ENCODE results near the gene VSIR. TPM values are rescaled to one million over a fixed set of nuclear protein-coding genes. Genes with fewer than 3 reads are reported as not detected.

Gene VSIR
- total RNA-seq, 2 experiments from 2014 or later = 78.2 to 104 TPM

GRCh38 chr10:71815515-71816130 lies 42.3 kb upstream of the VSIR start:
- ATAC-seq = no peak
- POLR2A ChIA-PET = interaction anchor here (0.6 kb wide), 1 partner anchor 11 kb away, joined by 11 read pairs; no protein-coding TSS in a partner anchor
- no peak overlapping the region for H3K4me3 Mint-ChIP-seq
- H3K27ac Mint-ChIP-seq = no peak overlapping the region
- H3K36me3 Mint-ChIP-seq (ENCODE audit: low read depth) = peaks cover 18% of the 10 kb centered on the region
- CTCF ChIA-PET = interaction anchor here (0.6 to 2.4 kb wide), 6 partner anchors 11 to 351 kb away, joined by 3 to 7 read pairs (median 5); no protein-coding TSS in a partner anchor
- intact Hi-C loops (cut with DNase I, micrococcal nuclease) = loop anchor here in 1 of 2 experiments (5.0 kb wide), 1 partner anchor 498 kb away; the partner anchor contains the start of gene SLC29A3
- peaks cover 2% of the 10 kb centered on the region for H3K4me1 Mint-ChIP-seq
- no peaks in the 10 kb centered on the region for H3K27me3 Mint-ChIP-seq
- no peak for DNase-seq
- H3K9me3 Mint-ChIP-seq (ENCODE audit: low read depth) = no peaks in the 10 kb centered on the region

GRCh38 chr10:71814922-71815411 lies 41.6 kb upstream of the VSIR start:
- Mint-ChIP-seq H3K9me3 (ENCODE audit: low read depth) (no peaks in the 10 kb centered on the region), H3K27me3 (no peaks in the 10 kb centered on the region), H3K36me3 (ENCODE audit: low read depth) (peaks cover 14% of the 10 kb centered on the region), H3K27ac (no peak overlapping the region), H3K4me1 (peaks cover 2% of the 10 kb centered on the region), H3K4me3 (no peak overlapping the region)
- intact Hi-C loops (cut with DNase I, micrococcal nuclease) = loop anchor here (5.0 kb wide), 5 partner anchors 103 to 498 kb away; partner anchors contain the start of genes CDH23 (in 1 of the 2) and SLC29A3 (in 1 of the 2)
- ChIA-PET POLR2A (interaction anchor here (0.6 kb wide), 1 partner anchor 12 kb away, joined by 11 read pairs; no protein-coding TSS in a partner anchor), CTCF (interaction anchor here (0.6 to 2.4 kb wide), 5 partner anchors 20 to 350 kb away, joined by 3 to 7 read pairs (median 5); no protein-coding TSS in a partner anchor)
- DNase-seq (no peak), ATAC-seq (no peak)

- Mint-ChIP-seq H3K4me1 (peaks cover 2% of the 10 kb centered on the region), H3K9me3 (ENCODE audit: low read depth) (no peaks in the 10 kb centered on the region), H3K36me3 (ENCODE audit: low read depth) (peaks cover 3% of the 10 kb centered on the region), H3K4me3 (no peak overlapping the region), H3K27ac (no peak overlapping the region), H3K27me3 (no peaks in the 10 kb centered on the region)
- ATAC-seq (no peak), DNase-seq (no peak)
- POLR2A ChIA-PET = no interaction called here
- CTCF ChIA-PET = interaction anchor here (0.6 to 2.6 kb wide), 12 partner anchors 10 to 204 kb away, joined by 3 to 9 read pairs (median 3); no protein-coding TSS in a partner anchor
- intact Hi-C loops (cut with DNase I, micrococcal nuclease) = loop anchor here (1.0 to 5.0 kb wide), 11 partner anchors 101 to 499 kb away; partner anchors contain the start of genes CDH23 (in 2 of the 2) and SLC29A3 (in 1 of the 2)
These were observed 39.7 kb upstream of the VSIR start for GRCh38 chr10:71812913-71813590.

GRCh38 chr10:71812016-71812912 lies 38.9 kb upstream of the VSIR start:
- H3K4me1 Mint-ChIP-seq = peaks cover 2% of the 10 kb centered on the region
- intact Hi-C loops (cut with DNase I, micrococcal nuclease) = loop anchor here (1.0 to 5.0 kb wide), 11 partner anchors 100 to 498 kb away; partner anchors contain the start of genes CDH23 (in 2 of the 2) and SLC29A3 (in 1 of the 2)
- no peaks in the 10 kb centered on the region for H3K9me3 Mint-ChIP-seq (ENCODE audit: low read depth)
- CTCF ChIA-PET = interaction anchor here (0.6 to 2.6 kb wide), 15 partner anchors 10 to 417 kb away, joined by 3 to 9 read pairs (median 3); no protein-coding TSS in a partner anchor
- H3K27ac Mint-ChIP-seq = no peak overlapping the region
- DNase-seq (peak; percentile 88), ATAC-seq (peak; percentile 98)
- POLR2A ChIA-PET = no interaction called here
- H3K27me3 Mint-ChIP-seq = no peaks in the 10 kb centered on the region
- H3K4me3 Mint-ChIP-seq = no peak overlapping the region
- peaks cover 3% of the 10 kb centered on the region for H3K36me3 Mint-ChIP-seq (ENCODE audit: low read depth)

- intact Hi-C loops (cut with DNase I, micrococcal nuclease) = loop anchor here (5.0 kb wide), 4 partner anchors 99 to 429 kb away; partner anchors contain the start of gene CDH23 (in 1 of the 2)
- ChIA-PET POLR2A (interaction anchor here (0.6 kb wide), 1 partner anchor 16 kb away, joined by 3 read pairs; no protein-coding TSS in a partner anchor), CTCF (interaction anchor here (0.6 to 2.6 kb wide), 16 partner anchors 11 to 420 kb away, joined by 3 to 9 read pairs (median 3); no protein-coding TSS in a partner anchor)
- no peak overlapping the region for H3K27ac Mint-ChIP-seq
- H3K4me3 Mint-ChIP-seq = no peak overlapping the region
- H3K36me3 Mint-ChIP-seq (ENCODE audit: low read depth) = peaks cover 3% of the 10 kb centered on the region
- no peaks in the 10 kb centered on the region for H3K27me3 Mint-ChIP-seq
- peaks cover 2% of the 10 kb centered on the region for H3K4me1 Mint-ChIP-seq
- DNase-seq (no peak), ATAC-seq (no peak)
- H3K9me3 Mint-ChIP-seq (ENCODE audit: low read depth) = no peaks in the 10 kb centered on the region
These were observed 38.0 kb upstream of the VSIR start for GRCh38 chr10:71811351-71811750.

GRCh38 chr10:71810048-71810750 lies 36.9 kb upstream of the VSIR start:
- no peak overlapping the region for H3K27ac Mint-ChIP-seq
- intact Hi-C loops (cut with DNase I, micrococcal nuclease) = loop anchor here (5.0 kb wide), 4 partner anchors 98 to 428 kb away; partner anchors contain the start of gene CDH23 (in 1 of the 2)
- no peak overlapping the region for H3K4me3 Mint-ChIP-seq
- H3K9me3 Mint-ChIP-seq (ENCODE audit: low read depth) = no peaks in the 10 kb centered on the region
- ATAC-seq = no peak
- no peaks in the 10 kb centered on the region for H3K36me3 Mint-ChIP-seq (ENCODE audit: low read depth)
- H3K4me1 Mint-ChIP-seq = peaks cover 4% of the 10 kb centered on the region
- ChIA-PET POLR2A (no interaction called here), CTCF (interaction anchor here (1.4 kb wide), 1 partner anchor 240 kb away, joined by 3 read pairs; no protein-coding TSS in a partner anchor)
- no peak for DNase-seq
- no peaks in the 10 kb centered on the region for H3K27me3 Mint-ChIP-seq

- ChIA-PET POLR2A (no interaction called here), CTCF (no interaction called here)
- no peaks in the 10 kb centered on the region for H3K27me3 Mint-ChIP-seq
- peaks cover 4% of the 10 kb centered on the region for H3K4me1 Mint-ChIP-seq
- no peak for ATAC-seq
- H3K36me3 Mint-ChIP-seq (ENCODE audit: low read depth) = no peaks in the 10 kb centered on the region
- intact Hi-C loops (cut with DNase I, micrococcal nuclease) = loop anchor here (5.0 kb wide), 4 partner anchors 97 to 427 kb away; partner anchors contain the start of gene CDH23 (in 1 of the 2)
- no peak overlapping the region for H3K27ac Mint-ChIP-seq
- no peaks in the 10 kb centered on the region for H3K9me3 Mint-ChIP-seq (ENCODE audit: low read depth)
- no peak overlapping the region for H3K4me3 Mint-ChIP-seq
- DNase-seq = no peak
These were observed 36.3 kb upstream of the VSIR start for GRCh38 chr10:71809628-71810027.

GRCh38 chr10:71807557-71808510 lies 34.5 kb upstream of the VSIR start:
- intact Hi-C loops (cut with DNase I, micrococcal nuclease) = no loop called here
- H3K27me3 Mint-ChIP-seq = no peaks in the 10 kb centered on the region

GRCh38 chr10:71806704-71807556 lies 33.6 kb upstream of the VSIR start:
- intact Hi-C loops (cut with DNase I, micrococcal nuclease) = no loop called here
- H3K9me3 Mint-ChIP-seq (ENCODE audit: low read depth) = no peaks in the 10 kb centered on the region
- no peak overlapping the region for H3K27ac Mint-ChIP-seq
- CTCF ChIA-PET = interaction anchor here (0.9 kb wide), 1 partner anchor 15 kb away, joined by 3 read pairs; no protein-coding TSS in a partner anchor
- ATAC-seq (no peak), DNase-seq (no peak)
- peaks cover 2% of the 10 kb centered on the region for H3K4me1 Mint-ChIP-seq
- no peaks in the 10 kb centered on the region for H3K27me3 Mint-ChIP-seq
- POLR2A ChIA-PET = no interaction called here
- H3K4me3 Mint-ChIP-seq = no peak overlapping the region
- no peaks in the 10 kb centered on the region for H3K36me3 Mint-ChIP-seq (ENCODE audit: low read depth)

More at GRCh38 chr10:71807557-71808510, 34.5 kb upstream of the VSIR start:
- Mint-ChIP-seq H3K36me3 (ENCODE audit: low read depth) (no peaks in the 10 kb centered on the region), H3K4me3 (no peak overlapping the region), H3K27ac (no peak overlapping the region), H3K4me1 (peaks cover 4% of the 10 kb centered on the region), H3K9me3 (ENCODE audit: low read depth) (no peaks in the 10 kb centered on the region)
- CTCF ChIA-PET = interaction anchor here (0.8 kb wide), 1 partner anchor 34 kb away, joined by 4 read pairs; no protein-coding TSS in a partner anchor
- DNase-seq (no peak), ATAC-seq (no peak)
- POLR2A ChIA-PET = no interaction called here
